OCI-LY3 (cell line): ENCODE measurements around the gene DTX2.
"Not testable (repeated sequence)": the region's sequence is repeated elsewhere in the genome, so short reads cannot be mapped to it uniquely, and the experiment has no call there.

Experiments
- EZH2phosphoT487 ChIP-seq: fragments of 200-600 bp; shearing (Covaris generic); IDR thresholded peaks from 2 replicates; pipeline ENCODE4 v1.6.1; 2018; ENCODE audit warnings: antibody characterized with exemption, mixed run types, low read depth
- TF ChIP-seq, protein P1 (sequence below): fragments of 200-600, 300-600 bp; sonication (generic); IDR thresholded peaks from 2 replicates; pipeline ENCODE4 v1.5.1; 2014; ENCODE audit warnings: antibody characterized with exemption, low read length, low read depth

DNA sequence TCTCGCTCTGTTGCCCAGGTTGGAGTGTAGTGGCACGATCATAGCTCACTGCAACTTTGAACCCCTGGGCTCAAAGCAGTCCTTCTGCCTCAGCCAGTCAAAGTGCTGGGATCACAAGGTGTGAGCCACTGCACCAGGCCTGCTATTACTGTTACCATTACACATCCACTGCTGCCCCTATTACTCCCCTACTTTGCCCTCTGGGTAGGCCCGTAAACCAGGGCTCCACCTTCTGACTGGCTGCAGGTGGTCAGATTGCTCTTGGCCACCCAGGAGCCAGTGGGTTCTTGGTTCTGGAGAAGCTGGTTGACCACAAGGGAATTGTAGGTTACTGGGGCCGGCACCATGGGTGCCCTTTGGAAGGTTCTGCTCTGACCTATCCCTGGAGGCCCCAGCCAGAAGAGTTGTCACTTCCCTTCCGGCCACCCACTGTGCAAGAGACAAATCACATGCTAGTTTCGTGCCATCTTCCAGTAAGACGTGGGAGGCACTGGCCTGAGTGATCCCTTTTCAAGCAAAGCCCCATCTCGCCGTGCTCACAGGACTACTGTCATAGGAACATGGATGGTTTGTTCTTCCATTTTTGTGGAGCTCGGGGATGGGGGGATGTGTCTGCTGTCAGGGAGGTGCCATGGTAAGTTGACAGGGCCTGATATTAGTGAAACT is 10.2 kb downstream of the DTX2 start:
- TF ChIP-seq, protein P1, sequence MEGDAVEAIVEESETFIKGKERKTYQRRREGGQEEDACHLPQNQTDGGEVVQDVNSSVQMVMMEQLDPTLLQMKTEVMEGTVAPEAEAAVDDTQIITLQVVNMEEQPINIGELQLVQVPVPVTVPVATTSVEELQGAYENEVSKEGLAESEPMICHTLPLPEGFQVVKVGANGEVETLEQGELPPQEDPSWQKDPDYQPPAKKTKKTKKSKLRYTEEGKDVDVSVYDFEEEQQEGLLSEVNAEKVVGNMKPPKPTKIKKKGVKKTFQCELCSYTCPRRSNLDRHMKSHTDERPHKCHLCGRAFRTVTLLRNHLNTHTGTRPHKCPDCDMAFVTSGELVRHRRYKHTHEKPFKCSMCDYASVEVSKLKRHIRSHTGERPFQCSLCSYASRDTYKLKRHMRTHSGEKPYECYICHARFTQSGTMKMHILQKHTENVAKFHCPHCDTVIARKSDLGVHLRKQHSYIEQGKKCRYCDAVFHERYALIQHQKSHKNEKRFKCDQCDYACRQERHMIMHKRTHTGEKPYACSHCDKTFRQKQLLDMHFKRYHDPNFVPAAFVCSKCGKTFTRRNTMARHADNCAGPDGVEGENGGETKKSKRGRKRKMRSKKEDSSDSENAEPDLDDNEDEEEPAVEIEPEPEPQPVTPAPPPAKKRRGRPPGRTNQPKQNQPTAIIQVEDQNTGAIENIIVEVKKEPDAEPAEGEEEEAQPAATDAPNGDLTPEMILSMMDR: not testable (repeated sequence)
- TF ChIP-seq EZH2phosphoT487: not testable (repeated sequence)
